GM12878 (cell line): Measurements from ENCODE around the gene GUCY1A1. TPM values are rescaled to one million over a fixed set of nuclear protein-coding genes. Genes with fewer than 3 reads are reported as not detected.

Experiments
- ATAC-seq: fragments of 200-7000 bp; cut with Tn5 transposase; 3 replicates; pipeline ENCODE4 v1.9.1; 2020; ENCODE audit warnings: mild to moderate bottlenecking, moderate library complexity
- BruUV-seq: library from RNA; stranded (reverse); fragments of 400-500 nt; replicated peaks from 2 replicates; lab custom pipeline; 2021; lab: Mats Ljungman, UMichigan
- CTCF ChIA-PET: fragments of 300-600 bp; sonication (Branson Sonifier 250); formaldehyde crosslinking; extraction: SDS; loops from one replicate; lab custom pipeline; 2021; ENCODE audit warnings: inconsistent platforms; lab: Yijun Ruan, JAX
- POLR2A ChIA-PET: fragments of 350-600 bp; formaldehyde crosslinking; extraction: SDS; loops from one replicate; lab custom pipeline; 2021; ENCODE audit warnings: inconsistent platforms; lab: Charles Lee
- RAD21 ChIA-PET: fragments of 300-600 bp; sonication (Branson Sonifier 250); formaldehyde crosslinking; loops from one replicate; lab custom pipeline; 2023; ENCODE audit warnings: antibody characterized with exemption; ENCODE audit not compliant: unreplicated experiment; lab: Charles Lee
- SMC1A ChIA-PET: fragments of 300-600 bp; sonication (Branson Sonifier 250); formaldehyde crosslinking; loops from one replicate; lab custom pipeline; 2023; ENCODE audit not compliant: unreplicated experiment, uncharacterized antibody; lab: Charles Lee
- DNase-seq: peaks from one replicate; pipeline ENCODE4 v3.0.0-alpha.2; 2011; ENCODE audit warnings: low read depth, low spot score
- FAIRE-seq: peaks from 3 replicates; lab custom pipeline; 2011; peaks lifted over from hg19 to GRCh38; lab: Jason Lieb, UNC
- H2AFZ ChIP-seq: 2 replicates; pipeline ENCODE4 v1.6.0; 2011; ENCODE audit warnings: low read depth, low read length, control low read depth; ENCODE audit not compliant: control insufficient read depth
- H3K27ac ChIP-seq: 2 replicates; pipeline ENCODE4 v1.5.1; 2011; ENCODE audit warnings: control low read depth; ENCODE audit not compliant: control insufficient read depth, insufficient read depth
- H3K27me3 ChIP-seq, 2 experiments: replicated peaks in 1 of 2; 2 replicates each; pipeline versions ENCODE4 v1.6.0 to v1.6.1; 2011; ENCODE audit warnings: low read length in 1 of 2; ENCODE audit not compliant: control insufficient read depth in 2 of 2, insufficient read depth in 2 of 2
- H3K36me3 ChIP-seq, 2 experiments: 2 replicates each; pipeline ENCODE4 v1.5.1; 2011; ENCODE audit warnings: low read length in 1 of 2; ENCODE audit not compliant: control insufficient read depth in 2 of 2, insufficient read depth in 2 of 2
- H3K4me1 ChIP-seq: 2 replicates; pipeline ENCODE4 v1.6.1; 2011; ENCODE audit warnings: mild to moderate bottlenecking, low read length, moderate library complexity, mixed read lengths; ENCODE audit not compliant: control insufficient read depth, insufficient read depth
- H3K4me2 ChIP-seq: 2 replicates; pipeline ENCODE4 v1.6.0; 2011; ENCODE audit warnings: control low read depth; ENCODE audit not compliant: control insufficient read depth, insufficient read depth
- H3K4me3 ChIP-seq: fragments of 200-600 bp; sonication (generic); 2 replicates; pipeline ENCODE4 v1.5.1; 2016
- H3K79me2 ChIP-seq: 2 replicates; pipeline ENCODE4 v1.6.0; 2011; ENCODE audit warnings: low read length; ENCODE audit not compliant: control insufficient read depth, insufficient read depth
- H3K9ac ChIP-seq: 2 replicates; pipeline ENCODE4 v1.8.0; 2011; ENCODE audit warnings: low read length, control low read depth, mixed read lengths; ENCODE audit not compliant: control insufficient read depth, insufficient read depth
- H3K9me3 ChIP-seq: replicated peaks from 3 replicates; pipeline ENCODE4 v1.5.1; 2011; ENCODE audit warnings: mild to moderate bottlenecking, low read length; ENCODE audit not compliant: control insufficient read depth, insufficient read depth
- H4K20me1 ChIP-seq: 2 replicates; pipeline ENCODE4 v1.6.0; 2011; ENCODE audit not compliant: control insufficient read depth, insufficient read depth
- NFIC ChIP-seq: IDR thresholded peaks from 2 replicates; pipeline ENCODE4 v1.6.1; 2012; ENCODE audit warnings: low read depth, mild to moderate bottlenecking, inconsistent platforms, low read length, moderate library complexity
- ZBTB40 ChIP-seq: fragments of 450-650 bp; IDR thresholded peaks from 2 replicates; pipeline ENCODE4 v1.6.1; 2016; ENCODE audit warnings: mild to moderate bottlenecking, moderate library complexity, borderline replicate concordance
- WGBS: methylation state at CpG from one replicate; pipeline ENCODE4 v1.1.6; 2016; ENCODE audit warnings: low lambda C conversion rate; ENCODE audit not compliant: insufficient replicate concordance, insufficient coverage; ENCODE audit errors: missing lambda C conversion rate; 5-methylcytosine and 5-hydroxymethylcytosine counted together
- in situ Hi-C: fragments of 300-500 bp; cut with MboI; formaldehyde crosslinking; loops from 9 replicates; pipeline ENCODE4 v1.14.3; 2018; ENCODE audit warnings: mixed read lengths
- intact Hi-C: fragments of 100-400 bp; cut with micrococcal nuclease; formaldehyde crosslinking; loops from one replicate; pipeline ENCODE4 v1.14.2; 2022; ENCODE audit not compliant: unreplicated experiment
- polyA plus RNA-seq, 11 experiments: library from polyadenylated mRNA; depleted of rRNA in 4 of 11; unstranded in 6 of 11; stranded (reverse) in 5 of 11; fragments of >200 nt; fragmentation: Nextera tagmentation in 4 of 11; fragmentation: Illumina TruSeq in 1 of 11; extraction: Ambion mirVana in 4 of 11; extraction: Trizol in 1 of 11; gene quantifications; 1 replicate in 1 of 11; 2 replicates in 10 of 11; pipeline versions ENCODE4 v1.2.1 to v1.2.3, GENCODE V29; 2011 to 2016; ENCODE audit warnings: inconsistent platforms in 2 of 11, missing spikeins in 2 of 11, low read depth in 1 of 11
- total RNA-seq, 4 experiments: library from RNA; depleted of rRNA in 3 of 4; stranded (reverse); fragments of >200 nt in 3 of 4; fragmentation: Illumina TruSeq in 1 of 4; extraction: Trizol in 1 of 4; gene quantifications; 2 replicates each; pipeline versions ENCODE4 v1.2.1 to v1.2.3, GENCODE V29; 2013 to 2021

Gene GUCY1A1
- total and polyA plus RNA-seq, 10 of the 15 experiments (the other 5 are each of a cell fraction or from before 2014, with no cell fraction given), result 0.44 to 22.6 (median 0.55) TPM

GRCh38 chr4:155668707-155669220 is 2.1 kb downstream of the GUCY1A1 start:
- WGBS, result 1% methylated on average over 9 of the region's 9 CpGs
- H3K79me2 ChIP-seq, result no peaks in the 10 kb centered on the region
- SMC1A ChIA-PET, result interaction anchor here (1.4 to 6.2 kb wide), 10 partner anchors 10 to 139 kb away, joined by 4 to 57 read pairs (median 17); partner anchors contain the start of gene GUCY1B1
- intact Hi-C loops, result loop anchor here (5.0 kb wide), 2 partner anchors 89 to 284 kb away; partner anchors contain the start of genes CTSO and GUCY1B1
- no peaks in the 10 kb centered on the region; the same call in 1 of the 2 replicates for H3K4me1 ChIP-seq
- no peak overlapping the region for H3K4me2 ChIP-seq
- no TSS peak for BruUV-seq
- in situ Hi-C loops, result no loop called here
- no peak overlapping the region for H3K9ac ChIP-seq
- peaks cover 4 to 21% of the 10 kb centered on the region in 2 experiments; a peak in 3 of 4 replicates for H3K27me3 ChIP-seq
- no peaks in the 10 kb centered on the region for H4K20me1 ChIP-seq
- no peaks in the 10 kb centered on the region for H3K36me3 ChIP-seq
- ATAC-seq (no peak), DNase-seq (no peak), FAIRE-seq (no peak)
- POLR2A ChIA-PET, result interaction anchor here (0.9 to 2.8 kb wide), 4 partner anchors 10 to 94 kb away, joined by 3 to 16 read pairs (median 10); partner anchors contain the start of gene GUCY1B1
- no peak overlapping the region for H2AFZ ChIP-seq
- H3K9me3 ChIP-seq, result no peaks in the 10 kb centered on the region
- CTCF ChIA-PET, result interaction anchor here (0.8 to 1.6 kb wide), 3 partner anchors 9 to 29 kb away, joined by 3 to 5 read pairs (median 4); no protein-coding TSS in a partner anchor
- no peak overlapping the region for H3K4me3 ChIP-seq
- RAD21 ChIA-PET, result interaction anchor here (0.6 to 6.3 kb wide), 9 partner anchors 9 to 285 kb away, joined by 3 to 55 read pairs (median 6); partner anchors contain the start of genes CTSO and GUCY1B1
- 0 out of 2 replicates have a peak, but pooled peaks have one; percentile 8 for TF ChIP-seq ZBTB40
- no peak for TF ChIP-seq NFIC
- no peak overlapping the region for H3K27ac ChIP-seq
